Measurements from ENCODE around the gene INPP5D. TPM values are rescaled to one million over a fixed set of nuclear protein-coding genes. Genes with fewer than 3 reads are reported as not detected.

Gene INPP5D
- total and polyA plus RNA-seq, 2 of the 8 experiments (the other 6 are each of a cell fraction or from before 2014, with no cell fraction given): 4.5 to 7.1 TPM

DNA sequence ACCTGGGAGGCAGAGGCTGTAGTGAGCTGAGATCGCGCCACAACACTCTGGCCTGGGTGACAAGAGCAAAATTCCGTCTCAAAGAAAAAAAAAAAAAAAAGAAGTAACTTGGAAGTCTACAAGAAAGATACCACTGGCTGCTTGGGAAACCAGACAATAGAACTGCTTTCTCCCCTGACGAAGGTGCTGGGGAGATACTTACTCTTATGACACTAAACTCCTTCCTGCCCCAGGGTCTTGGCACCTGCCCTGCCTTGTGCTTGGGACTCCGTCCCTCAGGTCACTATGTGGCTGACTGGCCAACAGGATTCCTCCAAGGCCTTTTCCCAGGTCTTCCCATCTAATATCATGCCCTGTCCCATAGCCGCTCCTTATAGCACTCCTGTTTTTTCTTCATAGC, 30.7 kb downstream of the INPP5D start (continued):
- no peak for TF ChIP-seq SIN3A (conservative IDR thresholded peaks at IDR 0.05 in 1 of 2, IDR thresholded peaks at IDR 0.05 in 1 of 2; ENCODE audit: low read depth in 1 of 2, low read length in 2 of 2)

Measured in H1 (cell line).